Stimulated activated CD4-positive, alpha-beta T cell treated with anti-CD3 and anti-CD28 coated beads, Interleukin-1b, Interleukin-23, amount 100 ng/mL, for 24 hours (primary cell): ENCODE data around the gene ZNF536.

Experiments used
- DNase-seq, 4 experiments: peaks; one replicate each; pipeline ENCODE4 v3.0.0-alpha.2; 2020; ENCODE audit warnings: low read depth in 4 of 4, low spot score in 1 of 4

The ZNF536 gene

GRCh38 chr19:30371960-30372824 is at the start of gene ZNF536:
Gene ZNF536, plus strand, starts transcription at chr19:30372384. Its CDS starts 71,179 bp downstream, at chr19:30443563.
- no peak for DNase-seq

DNA sequence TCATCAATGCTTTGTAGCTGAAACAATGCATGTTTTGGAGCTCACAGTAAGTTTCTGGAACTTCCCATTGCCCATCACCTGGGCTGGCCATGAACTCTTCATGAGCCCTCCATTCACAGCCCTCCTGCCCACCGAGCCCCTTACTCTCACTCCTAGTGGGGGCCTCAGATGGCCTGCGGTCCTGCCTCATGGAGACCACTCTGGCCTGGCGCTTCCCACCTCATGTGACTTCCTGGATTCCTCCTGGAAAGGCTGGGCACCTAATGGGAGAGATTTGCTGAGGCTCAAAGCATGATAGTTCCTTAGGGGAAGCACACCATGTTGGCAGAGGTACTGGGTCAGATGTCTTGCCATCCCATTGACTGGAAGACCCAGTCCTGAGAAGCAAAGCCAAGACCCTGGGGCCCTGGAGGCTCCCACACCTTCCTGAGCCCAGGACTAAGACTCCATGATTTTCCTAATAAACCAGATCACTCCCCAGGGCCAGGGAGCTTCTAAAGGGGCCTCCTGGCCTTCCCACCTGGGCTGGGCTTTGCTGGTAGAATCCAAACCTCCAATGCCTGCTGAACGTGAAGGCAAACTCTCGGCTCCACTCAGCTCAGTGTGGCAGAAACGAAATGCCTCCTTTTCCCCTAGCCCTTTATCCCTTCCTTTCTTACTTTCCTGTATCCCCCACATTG is 49.4 kb upstream of the ZNF536 start:
- DNase-seq = no peak

- no peak for DNase-seq
Measured at GRCh38 chr19:30323904-30324303, 48.3 kb upstream of the ZNF536 start.

DNA sequence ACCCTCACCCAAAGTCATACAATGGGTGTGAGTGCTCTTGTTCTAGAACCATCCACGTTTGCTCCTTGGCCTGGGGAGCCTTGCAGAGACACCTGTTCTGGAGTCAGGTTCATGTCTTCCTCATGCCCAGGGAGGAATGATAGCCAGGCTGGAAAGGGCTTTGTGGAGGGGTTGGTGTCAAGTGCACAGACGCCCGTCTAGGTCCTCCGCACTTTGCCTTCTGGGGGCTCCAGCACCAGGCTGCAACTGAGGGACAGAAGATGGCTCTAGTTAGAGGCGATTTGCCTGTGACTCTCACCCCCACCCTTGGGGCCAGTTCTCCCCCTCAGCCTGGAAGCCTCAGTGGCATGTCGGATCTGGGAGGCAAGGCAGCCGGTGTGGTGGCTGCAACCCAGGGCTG is 47.2 kb upstream of the ZNF536 start:
- no peak for DNase-seq

GRCh38 chr19:30325676-30326392 is 46.4 kb upstream of the ZNF536 start:
- no peak for DNase-seq

DNA sequence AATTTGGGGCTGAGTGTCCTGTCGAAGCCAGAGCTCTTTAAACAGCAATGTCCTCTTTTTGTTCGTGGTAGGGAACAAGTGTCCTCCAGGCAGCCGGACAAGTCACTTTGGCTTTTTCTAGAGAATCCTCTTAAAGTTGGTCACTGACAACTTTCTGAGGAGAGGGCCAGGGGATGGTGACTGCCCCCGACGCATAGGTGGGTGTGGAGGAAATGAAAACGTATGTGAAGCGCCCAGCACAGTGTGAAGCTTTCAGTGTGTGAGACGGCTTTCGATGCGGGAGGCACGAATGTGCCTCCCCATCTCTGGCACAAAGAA is 45.8 kb upstream of the ZNF536 start:
- DNase-seq = no peak

- DNase-seq = no peak
Measured at GRCh38 chr19:30327331-30327730, 44.9 kb upstream of the ZNF536 start.

- no peak for DNase-seq
Measured at GRCh38 chr19:30328096-30328495, 44.1 kb upstream of the ZNF536 start.

DNA sequence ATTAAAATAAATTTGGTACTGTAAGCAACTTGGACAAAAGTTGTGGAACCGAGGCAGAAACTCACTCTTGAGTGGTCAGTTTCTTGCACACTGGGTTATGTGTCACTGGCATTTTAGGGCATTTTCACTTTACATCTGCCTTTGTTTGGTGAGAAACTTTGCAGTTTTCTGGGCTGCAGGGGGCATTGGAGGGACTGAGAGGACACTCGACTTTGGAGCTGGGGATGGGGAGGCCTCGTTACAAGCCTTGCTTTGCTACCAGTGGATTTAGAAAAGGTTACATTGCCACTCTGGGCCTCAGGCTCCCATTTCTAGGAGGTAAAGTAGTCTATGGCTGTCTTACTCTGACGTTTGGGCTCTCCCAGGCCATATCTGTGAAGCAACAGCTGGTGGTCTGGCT is 41.9 kb upstream of the ZNF536 start:
- DNase-seq = no peak

GRCh38 chr19:30332445-30333234 is 39.5 kb upstream of the ZNF536 start:
- no peak for DNase-seq

DNA sequence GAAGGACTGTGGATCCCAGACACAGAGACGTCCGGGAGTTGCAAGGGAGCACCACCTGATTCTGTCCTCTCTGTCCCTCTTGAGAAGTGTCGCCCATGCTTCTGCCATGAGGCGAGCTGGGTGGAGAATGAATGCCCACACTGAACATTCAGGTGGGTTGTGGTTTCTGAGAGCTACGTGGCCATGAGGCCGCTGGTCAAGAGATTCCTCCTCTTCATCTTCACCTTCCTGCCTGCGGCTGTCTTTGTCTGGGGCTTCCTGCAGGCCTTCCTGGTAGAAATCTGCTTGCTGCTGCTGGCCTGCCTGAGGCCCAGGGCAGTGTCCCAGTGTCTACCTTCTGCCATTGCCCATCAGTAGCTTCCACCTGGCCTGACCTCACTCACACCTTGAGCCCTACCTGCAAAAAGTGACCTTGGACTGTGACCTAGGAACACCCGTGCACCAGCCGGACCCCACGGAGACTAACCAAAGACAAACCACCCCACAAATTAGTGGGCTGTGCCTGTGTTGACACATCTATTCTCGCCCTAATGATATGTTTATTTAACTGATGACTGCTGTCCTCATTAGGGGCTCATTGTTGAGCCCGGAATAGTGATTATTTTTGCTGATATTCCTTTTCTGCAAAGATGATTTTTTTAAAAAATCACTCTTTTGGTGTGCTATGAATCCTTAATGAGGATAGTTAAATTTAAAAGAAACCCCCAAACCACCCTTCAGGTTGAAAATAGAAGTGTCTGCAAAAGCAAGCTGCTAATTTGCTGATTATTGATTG is 38.7 kb upstream of the ZNF536 start:
- no peak for DNase-seq

- DNase-seq = no peak
Measured at GRCh38 chr19:30334841-30335240, 37.3 kb upstream of the ZNF536 start.

GRCh38 chr19:30335306-30335886 is 36.8 kb upstream of the ZNF536 start:
- no peak for DNase-seq

DNA sequence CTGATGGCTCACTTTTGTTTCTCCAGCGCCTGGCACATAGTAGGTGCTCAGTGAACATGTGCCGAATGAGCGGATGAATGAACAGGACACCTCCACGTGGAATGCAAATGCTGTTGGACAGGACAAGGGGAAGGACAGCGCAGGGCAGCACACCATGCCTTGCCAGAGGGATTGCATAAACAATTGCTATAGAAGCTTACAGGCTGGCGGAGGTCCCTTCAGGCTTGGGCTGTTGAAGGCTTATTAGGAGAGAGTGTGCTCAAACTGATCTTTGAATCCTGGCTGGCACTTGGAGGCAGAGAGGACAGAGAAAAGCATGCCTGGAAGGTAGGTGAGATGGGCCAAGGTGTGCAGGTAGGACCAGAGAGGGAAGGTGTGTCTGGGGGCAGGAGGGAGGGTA is 35.9 kb upstream of the ZNF536 start:
- DNase-seq = no peak

DNA sequence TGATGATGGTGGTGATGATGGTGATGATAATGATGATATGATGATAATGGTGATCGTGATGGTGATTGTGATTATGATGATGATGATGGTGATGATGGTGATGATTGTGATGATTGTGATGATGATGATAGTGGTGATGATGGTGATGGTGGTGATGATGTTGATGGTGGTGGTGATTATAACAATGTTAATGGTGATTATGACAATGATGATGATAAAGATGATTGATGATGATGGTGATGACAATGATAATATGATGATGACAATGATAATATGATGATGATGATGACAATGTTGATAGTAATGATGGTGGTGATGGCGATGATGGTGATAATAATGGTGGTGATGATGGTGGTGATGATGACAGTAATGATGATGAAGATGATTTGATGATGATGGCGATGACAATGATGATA is 34.1 kb upstream of the ZNF536 start:
- DNase-seq = no peak

DNA sequence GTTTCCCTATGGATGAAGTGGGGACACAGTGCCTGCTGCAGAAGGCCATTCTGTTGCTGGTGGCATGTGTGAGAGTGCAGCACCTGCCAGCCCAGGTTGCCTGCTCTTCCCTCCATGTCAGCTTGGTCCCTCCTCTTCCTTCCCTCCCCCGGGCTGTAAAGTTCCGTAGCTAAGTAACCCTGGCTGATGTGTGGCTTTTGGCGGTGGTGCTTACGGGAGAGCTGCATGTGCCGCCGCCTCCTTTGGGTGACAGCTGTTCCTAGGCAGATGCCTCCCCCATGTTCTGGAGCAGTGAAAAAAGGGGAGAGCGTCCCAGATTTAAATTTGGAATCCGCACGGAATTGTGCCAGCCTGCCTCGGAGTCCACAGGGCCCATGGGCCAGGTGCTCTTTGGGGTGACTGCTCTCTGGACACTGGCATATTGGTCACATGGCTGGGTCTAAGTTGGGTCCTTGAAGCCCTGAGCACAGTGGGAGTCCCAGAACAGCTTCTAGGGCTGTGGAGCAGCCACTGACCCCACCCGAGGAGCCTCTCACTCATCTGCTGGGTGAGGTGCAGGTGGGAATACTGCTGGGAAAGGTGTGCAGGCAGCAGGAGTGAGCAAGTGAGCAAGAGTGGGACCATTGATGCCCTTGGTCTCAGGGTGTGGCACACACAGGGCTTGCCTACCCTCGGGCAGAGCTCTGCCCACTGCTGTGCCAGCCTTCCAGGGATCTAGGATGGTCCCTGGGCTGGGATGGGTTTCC is 33.1 kb upstream of the ZNF536 start:
- no peak for DNase-seq

DNA sequence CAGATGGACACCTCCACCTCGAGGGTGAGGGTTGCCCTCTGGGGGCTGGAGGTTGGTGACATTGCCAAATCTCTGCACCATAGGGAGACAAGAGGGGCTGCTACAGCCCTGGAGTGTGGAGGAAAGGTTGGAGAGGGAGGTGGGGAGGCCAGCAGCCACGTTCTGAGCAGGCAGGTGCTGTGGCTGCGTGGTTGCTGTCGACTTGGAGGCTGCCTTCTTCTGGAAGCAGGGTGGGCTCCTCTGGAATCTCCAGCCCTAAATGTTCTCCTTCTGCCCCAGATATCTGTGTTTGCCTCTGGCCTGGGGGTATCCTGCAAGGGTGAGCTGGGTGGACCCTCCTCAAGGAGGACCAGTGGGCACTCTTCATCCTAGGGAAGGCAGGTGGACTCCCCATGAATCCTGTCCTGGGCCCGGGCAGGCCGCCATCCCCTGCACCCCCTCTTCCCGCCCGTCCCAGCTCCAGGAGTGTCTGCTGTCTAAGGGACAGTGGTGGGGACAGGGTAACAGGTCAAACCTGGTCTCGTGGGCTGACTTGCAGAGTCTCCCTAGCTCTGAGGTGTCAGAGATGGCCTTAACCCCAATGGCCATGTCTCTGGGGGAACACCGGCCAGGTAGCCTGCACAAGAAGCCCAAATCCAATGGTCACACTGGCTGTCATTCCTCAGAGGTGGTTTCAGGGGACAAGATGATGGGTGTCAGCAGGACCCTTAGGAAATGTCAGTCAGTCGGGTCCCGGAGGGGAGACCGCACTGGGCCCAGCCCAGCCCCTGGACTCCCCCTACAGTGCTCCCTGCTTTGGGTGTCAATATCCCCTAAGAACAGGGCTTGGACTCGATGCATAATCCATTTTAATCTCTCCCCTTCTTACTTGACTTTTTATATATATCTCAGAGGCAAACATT is 32.3 kb upstream of the ZNF536 start:
- no peak for DNase-seq

DNA sequence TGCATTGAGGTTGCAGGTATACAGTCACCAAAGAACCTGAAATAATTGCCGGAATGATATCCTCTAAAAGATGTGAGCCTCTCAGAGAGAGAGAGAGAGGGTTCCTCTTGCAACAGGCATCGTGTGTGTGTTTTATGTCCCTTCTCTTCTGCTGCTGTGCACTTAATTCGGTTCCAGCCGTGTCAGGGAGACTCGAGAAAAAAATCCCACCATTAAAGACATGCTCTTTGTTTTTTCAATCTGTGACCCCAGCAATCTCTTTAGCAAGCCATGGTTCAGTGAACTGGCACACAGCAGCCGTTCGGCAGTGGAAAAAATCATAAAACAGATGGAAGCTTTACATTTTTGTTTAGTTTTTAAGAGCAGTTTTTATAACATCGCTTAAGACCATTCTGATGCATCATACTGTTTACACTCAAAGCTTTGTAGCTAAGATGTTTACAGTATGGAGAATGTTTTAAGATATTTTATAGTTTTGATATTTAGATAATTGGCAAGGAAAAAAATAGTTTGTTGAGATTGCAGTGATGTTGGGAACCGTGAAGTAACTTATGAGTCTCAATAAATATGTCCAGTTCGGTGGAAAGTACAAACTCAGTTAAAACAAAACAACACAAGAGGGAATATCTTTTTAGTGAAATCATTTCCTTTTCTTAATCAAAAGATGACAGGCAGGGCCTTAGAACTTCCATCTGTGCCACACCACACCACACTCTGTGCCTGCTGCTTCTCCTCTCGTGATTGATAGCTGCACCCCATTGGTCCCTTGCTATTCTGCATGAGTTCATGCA is 31.2 kb upstream of the ZNF536 start:
- no peak for DNase-seq
